Adrenal gland (tissue), 5 donors: ENCODE results near the gene POTEE.
"Not testable (repeated sequence)": the region's sequence is repeated elsewhere in the genome, so short reads cannot be mapped to it uniquely, and the experiment has no call there.

Experiments
- POLR2A ChIP-seq, 2 donors: fragments of 450-650 bp; IDR thresholded peaks; one replicate each; pipeline ENCODE4 v1.6.1; 2017; ENCODE audit warnings: antibody characterized with exemption in 2 of 2, mild to moderate bottlenecking in 2 of 2, moderate library complexity in 1 of 2
- TF ChIP-seq, protein P1 (sequence below), 6 experiments: fragments of 450-650 bp in 4 of 6; fragments of 200-600 bp in 2 of 6; sonication (generic) in 1 of 6; IDR thresholded peaks; 1 replicate in 5 of 6; 2 replicates in 1 of 6; pipeline versions ENCODE4 v1.5.1 to v1.8.0; 2016 to 2021; ENCODE audit warnings: antibody characterized with exemption in 6 of 6, mild to moderate bottlenecking in 2 of 6, moderate library complexity in 1 of 6
- donor health status: DM: no; HTN: no; CAD: no.

DNA sequence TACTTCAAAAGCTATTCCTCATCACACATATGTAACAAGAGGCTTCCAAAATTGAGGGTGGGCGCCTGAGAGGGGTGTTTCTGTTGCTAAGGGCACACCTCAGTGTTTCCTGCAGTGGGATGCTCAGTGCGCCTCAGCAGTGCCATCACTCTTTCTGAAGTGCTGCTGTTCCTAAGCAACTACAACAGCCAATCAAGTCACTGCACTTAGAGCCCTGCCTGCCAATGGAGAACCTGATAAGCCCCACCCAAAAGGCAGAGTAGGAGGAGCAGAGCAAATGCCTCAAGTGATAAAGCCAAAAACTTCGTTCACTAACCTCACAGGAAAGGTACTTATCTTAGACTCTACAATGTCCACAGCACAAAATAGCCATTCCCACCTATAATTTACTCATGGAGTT, 15.9 kb upstream of the POTEE start:
- TF ChIP-seq, protein P1, sequence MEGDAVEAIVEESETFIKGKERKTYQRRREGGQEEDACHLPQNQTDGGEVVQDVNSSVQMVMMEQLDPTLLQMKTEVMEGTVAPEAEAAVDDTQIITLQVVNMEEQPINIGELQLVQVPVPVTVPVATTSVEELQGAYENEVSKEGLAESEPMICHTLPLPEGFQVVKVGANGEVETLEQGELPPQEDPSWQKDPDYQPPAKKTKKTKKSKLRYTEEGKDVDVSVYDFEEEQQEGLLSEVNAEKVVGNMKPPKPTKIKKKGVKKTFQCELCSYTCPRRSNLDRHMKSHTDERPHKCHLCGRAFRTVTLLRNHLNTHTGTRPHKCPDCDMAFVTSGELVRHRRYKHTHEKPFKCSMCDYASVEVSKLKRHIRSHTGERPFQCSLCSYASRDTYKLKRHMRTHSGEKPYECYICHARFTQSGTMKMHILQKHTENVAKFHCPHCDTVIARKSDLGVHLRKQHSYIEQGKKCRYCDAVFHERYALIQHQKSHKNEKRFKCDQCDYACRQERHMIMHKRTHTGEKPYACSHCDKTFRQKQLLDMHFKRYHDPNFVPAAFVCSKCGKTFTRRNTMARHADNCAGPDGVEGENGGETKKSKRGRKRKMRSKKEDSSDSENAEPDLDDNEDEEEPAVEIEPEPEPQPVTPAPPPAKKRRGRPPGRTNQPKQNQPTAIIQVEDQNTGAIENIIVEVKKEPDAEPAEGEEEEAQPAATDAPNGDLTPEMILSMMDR (IDR thresholded peaks at IDR 0.05) = not testable (repeated sequence)
- not testable (repeated sequence) for TF ChIP-seq POLR2A (IDR thresholded peaks at IDR 0.05)
